GM21423 (cell line): Measurements from ENCODE around the gene TMEM250.
A peak's percentile ranks its signal among the peaks of the same experiment; 100 is the strongest.
"Not testable (repeated sequence)": the region's sequence is repeated elsewhere in the genome, so short reads cannot be mapped to it uniquely, and the experiment has no call there.

Source experiments
- ATAC-seq: cut with Tn5 transposase; IDR thresholded peaks from one replicate; pipeline ENCODE4 v1.9.1; 2021; ENCODE audit warnings: mild to moderate bottlenecking, moderate library complexity; ENCODE audit not compliant: unreplicated experiment

Gene TMEM250

GRCh38 chr9:136118320-136119060, at the start of gene TMEM250:
TMEM250 (minus strand) TSS chr9:136118875; CDS start chr9:136116900, 1,975 bp downstream.
- ATAC-seq: peak; percentile 70

GRCh38 chr9:136163248-136163850, 44.7 kb upstream of the TMEM250 start:
- no peak for ATAC-seq

- ATAC-seq: no peak
Measured at GRCh38 chr9:136160995-136161610, 42.4 kb upstream of the TMEM250 start.

GRCh38 chr9:136160381-136160841, 41.7 kb upstream of the TMEM250 start:
- no peak for ATAC-seq

GRCh38 chr9:136159851-136160250, 41.2 kb upstream of the TMEM250 start:
- ATAC-seq: no peak

- ATAC-seq: no peak
Measured at GRCh38 chr9:136157477-136158265, 39.0 kb upstream of the TMEM250 start.

- no peak for ATAC-seq
Measured at GRCh38 chr9:136156209-136157120, 37.8 kb upstream of the TMEM250 start.

GRCh38 chr9:136155576-136155975, 36.9 kb upstream of the TMEM250 start:
- ATAC-seq: no peak

- ATAC-seq: no peak
Measured at GRCh38 chr9:136154943-136155342, 36.3 kb upstream of the TMEM250 start.

- ATAC-seq: no peak
Measured at GRCh38 chr9:136153381-136154065, 34.8 kb upstream of the TMEM250 start.

- no peak for ATAC-seq
Measured at GRCh38 chr9:136152931-136153330, 34.3 kb upstream of the TMEM250 start.

- no peak for ATAC-seq
Measured at GRCh38 chr9:136152543-136152866, 33.8 kb upstream of the TMEM250 start.

- no peak for ATAC-seq
Measured at GRCh38 chr9:136151848-136152542, 33.3 kb upstream of the TMEM250 start.

GRCh38 chr9:136151214-136151804, 32.6 kb upstream of the TMEM250 start:
- no peak for ATAC-seq

- not testable (repeated sequence) for ATAC-seq
Measured at GRCh38 chr9:136150664-136151213, 32.1 kb upstream of the TMEM250 start.

- ATAC-seq: no peak
Measured at GRCh38 chr9:136149853-136150252, 31.2 kb upstream of the TMEM250 start.

GRCh38 chr9:136149337-136149736, 30.7 kb upstream of the TMEM250 start:
- no peak for ATAC-seq

- ATAC-seq: no peak
Measured at GRCh38 chr9:136148766-136149165, 30.1 kb upstream of the TMEM250 start.
